GM06990 (cell line): Measurements from ENCODE around the gene ETV4.

ENCODE experiments used
- DNase-seq: peaks from one replicate; pipeline ENCODE4 v3.0.0-alpha.2; 2011; ENCODE audit not compliant: insufficient read length; ENCODE audit errors: extremely low read depth
- H3K27me3 ChIP-seq: replicated peaks from 2 replicates; pipeline ENCODE4 v1.6.0; 2011; ENCODE audit warnings: low read length; ENCODE audit not compliant: control insufficient read depth, insufficient read depth
- H3K36me3 ChIP-seq: 2 replicates; pipeline ENCODE4 v1.5.1; 2011; ENCODE audit warnings: low read length; ENCODE audit not compliant: control insufficient read depth, insufficient read depth
- H3K4me3 ChIP-seq: replicated peaks from 2 replicates; pipeline ENCODE4 v1.5.1; 2011; ENCODE audit warnings: low read depth, mild to moderate bottlenecking, control low read depth, low read length
- CTCF ChIP-seq: IDR thresholded peaks from 2 replicates; pipeline ENCODE4 v1.5.1; 2011; ENCODE audit warnings: low read length, control low read depth, mild to moderate bottlenecking, inconsistent platforms; ENCODE audit not compliant: insufficient read depth, poor library complexity, severe bottlenecking

ETV4 gene

GRCh38 chr17:43559161-43559816, 13.1 kb upstream of the ETV4 start:
- DNase-seq = no peak
- H3K27me3 ChIP-seq = peaks cover 2% of the 10 kb centered on the region; the same call in 1 of the 2 replicates
- H3K4me3 ChIP-seq = no peak overlapping the region
- no peak for TF ChIP-seq CTCF
- no peaks in the 10 kb centered on the region for H3K36me3 ChIP-seq

- no peak for TF ChIP-seq CTCF
- no peaks in the 10 kb centered on the region for H3K36me3 ChIP-seq
- no peak for DNase-seq
- H3K27me3 ChIP-seq = peaks cover 2% of the 10 kb centered on the region; the same call in 1 of the 2 replicates
- H3K4me3 ChIP-seq = no peak overlapping the region
Measured at GRCh38 chr17:43558805-43559160, 12.6 kb upstream of the ETV4 start.

GRCh38 chr17:43556292-43556691, 10.2 kb upstream of the ETV4 start:
- TF ChIP-seq CTCF = no peak
- DNase-seq = no peak
- no peaks in the 10 kb centered on the region for H3K27me3 ChIP-seq
- H3K36me3 ChIP-seq = no peaks in the 10 kb centered on the region
- no peak overlapping the region for H3K4me3 ChIP-seq

DNA sequence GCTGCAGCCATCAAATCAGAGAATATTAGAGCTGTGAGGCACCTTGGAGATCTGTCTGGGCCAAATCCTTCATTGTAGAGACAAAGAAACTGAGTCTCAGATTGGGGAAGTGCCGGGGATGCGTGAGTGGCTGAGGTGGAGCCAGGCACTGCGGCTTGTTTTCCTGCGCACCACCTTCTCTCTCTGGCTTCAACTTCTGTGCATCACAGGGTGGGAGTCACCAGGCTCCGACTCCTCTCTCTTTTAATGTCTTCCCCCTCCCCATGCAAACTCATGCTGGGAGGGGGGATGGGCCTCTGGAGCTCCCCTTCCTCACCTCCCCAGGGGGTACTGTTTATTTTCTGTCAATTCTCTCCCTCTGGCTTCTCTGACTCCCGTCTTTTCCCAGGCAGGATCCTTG, 8.7 kb upstream of the ETV4 start:
- H3K36me3 ChIP-seq = no peaks in the 10 kb centered on the region
- DNase-seq = no peak
- no peak for TF ChIP-seq CTCF
- H3K4me3 ChIP-seq = no peak overlapping the region
- H3K27me3 ChIP-seq = no peaks in the 10 kb centered on the region

DNA sequence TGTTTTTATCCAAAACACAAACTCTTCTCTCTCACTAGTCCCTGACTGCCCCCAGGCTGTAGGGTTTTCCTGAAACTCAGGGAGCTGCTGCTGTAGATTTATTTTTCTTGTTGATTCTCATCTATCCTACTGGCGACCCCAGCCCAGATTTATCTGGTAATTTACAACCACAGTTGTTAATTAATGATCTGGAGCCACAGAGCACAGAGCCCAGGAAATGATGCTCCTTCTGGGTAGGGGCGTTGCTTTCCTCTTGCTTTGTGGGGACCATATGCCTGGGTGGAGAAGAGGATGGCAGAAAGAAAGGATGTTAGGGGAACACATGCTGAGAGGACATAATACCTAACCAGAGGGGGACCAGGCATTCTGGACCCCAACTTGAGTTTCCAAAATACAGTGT, 7.4 kb upstream of the ETV4 start:
- DNase-seq = no peak
- no peak for TF ChIP-seq CTCF
- H3K36me3 ChIP-seq = no peaks in the 10 kb centered on the region
- no peaks in the 10 kb centered on the region for H3K27me3 ChIP-seq
- H3K4me3 ChIP-seq = no peak overlapping the region
